GDM1 (cell line): ENCODE data around the gene COQ2.
A peak's percentile ranks its signal among the peaks of the same experiment; 100 is the strongest.
"Not testable (repeated sequence)": the region's sequence is repeated elsewhere in the genome, so short reads cannot be mapped to it uniquely, and the experiment has no call there.

Experiments used
- DNase-seq: peaks from one replicate; lab custom pipeline; 2025; lab: John Stamatoyannopoulos, UW

Gene COQ2, protein sequence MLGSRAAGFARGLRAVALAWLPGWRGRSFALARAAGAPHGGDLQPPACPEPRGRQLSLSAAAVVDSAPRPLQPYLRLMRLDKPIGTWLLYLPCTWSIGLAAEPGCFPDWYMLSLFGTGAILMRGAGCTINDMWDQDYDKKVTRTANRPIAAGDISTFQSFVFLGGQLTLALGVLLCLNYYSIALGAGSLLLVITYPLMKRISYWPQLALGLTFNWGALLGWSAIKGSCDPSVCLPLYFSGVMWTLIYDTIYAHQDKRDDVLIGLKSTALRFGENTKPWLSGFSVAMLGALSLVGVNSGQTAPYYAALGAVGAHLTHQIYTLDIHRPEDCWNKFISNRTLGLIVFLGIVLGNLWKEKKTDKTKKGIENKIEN

DNA sequence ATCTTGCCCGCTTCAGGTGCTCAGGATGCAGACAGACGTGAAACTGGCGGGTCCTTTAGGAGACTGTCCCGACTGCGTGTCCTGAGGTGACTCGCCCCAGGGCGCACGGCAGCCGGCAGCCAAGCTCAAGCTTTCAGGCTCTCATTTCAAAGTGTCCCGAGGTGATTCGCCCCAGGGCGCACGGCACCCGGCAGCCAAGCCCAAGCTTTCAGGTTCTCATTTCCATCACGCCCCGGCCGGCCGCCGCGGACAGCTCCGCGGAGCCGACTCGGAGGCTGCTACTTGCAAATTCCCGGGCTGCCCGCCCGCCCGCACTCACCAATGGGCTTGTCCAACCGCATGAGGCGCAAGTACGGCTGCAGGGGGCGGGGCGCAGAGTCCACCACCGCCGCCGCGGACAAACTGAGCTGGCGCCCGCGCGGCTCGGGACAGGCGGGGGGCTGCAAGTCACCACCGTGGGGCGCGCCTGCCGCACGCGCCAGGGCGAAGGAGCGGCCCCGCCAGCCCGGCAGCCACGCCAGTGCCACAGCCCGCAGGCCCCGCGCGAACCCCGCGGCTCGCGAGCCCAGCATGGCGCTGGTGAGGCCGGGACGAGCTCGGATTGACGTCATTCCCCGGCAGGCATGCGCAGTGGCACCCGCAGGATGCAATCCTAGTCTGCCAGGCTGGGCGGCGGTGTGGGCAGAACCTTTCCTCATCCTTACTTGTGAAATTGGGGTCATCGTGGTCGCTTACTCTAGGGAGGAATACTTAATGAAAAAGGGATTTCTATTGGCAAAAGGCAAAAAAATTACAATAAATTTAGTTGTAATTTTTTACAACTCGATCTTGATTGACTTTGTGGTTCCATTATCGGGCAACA is at the start of gene COQ2:
COQ2 (minus strand) TSS at position 606 of the 862 bp plus-strand sequence; CDS start at position 572, 34 bp downstream.
- DNase-seq = peak; percentile 93

DNA sequence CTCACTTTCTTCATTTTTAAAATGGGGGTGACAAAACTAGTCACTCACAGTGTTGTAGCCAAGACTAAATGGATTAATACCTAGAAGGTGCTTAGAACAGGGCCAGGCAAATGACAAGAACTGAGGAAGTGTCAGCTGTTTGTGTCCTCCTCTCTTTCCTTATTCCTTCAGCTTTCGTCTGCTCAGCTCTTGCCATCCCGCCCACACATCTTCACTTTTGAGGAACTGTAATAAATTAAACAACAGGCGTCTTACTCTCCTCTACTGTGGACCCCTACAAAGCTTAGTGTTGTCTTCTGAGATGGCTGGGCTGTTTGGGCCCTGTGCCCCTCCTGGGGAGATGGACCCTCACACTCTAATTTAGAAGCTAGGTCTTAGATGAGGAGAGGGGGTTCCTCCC is 47.4 kb upstream of the COQ2 start:
- peak; percentile 4 for DNase-seq

DNA sequence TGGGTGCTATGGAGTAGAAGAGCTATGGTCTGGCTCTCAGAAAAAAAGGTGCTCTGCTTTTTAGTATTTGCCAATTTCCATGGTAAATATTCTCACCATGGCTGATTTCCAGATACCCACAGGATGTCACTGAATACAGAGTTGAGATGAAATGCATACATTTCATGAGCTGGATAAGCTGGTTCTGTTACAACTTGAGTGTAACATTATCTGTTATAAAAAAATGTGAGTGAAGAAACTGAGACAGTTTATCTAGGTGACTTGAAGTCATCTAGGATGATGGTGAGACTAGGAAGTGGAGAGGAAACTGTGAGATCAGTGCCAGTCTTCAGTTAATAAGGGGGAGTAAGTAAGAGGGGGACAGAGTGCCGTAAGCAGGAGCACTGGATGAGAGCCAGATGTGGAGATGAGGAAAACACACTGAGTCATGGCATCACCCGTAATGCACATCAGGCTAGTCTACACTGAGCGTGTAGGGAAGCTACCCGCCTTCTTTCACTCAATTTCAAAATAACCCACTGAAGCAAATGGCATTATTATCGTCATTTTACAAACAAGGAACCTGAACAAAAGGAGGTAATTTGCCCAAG is 45.0 kb upstream of the COQ2 start:
- DNase-seq = no peak

DNA sequence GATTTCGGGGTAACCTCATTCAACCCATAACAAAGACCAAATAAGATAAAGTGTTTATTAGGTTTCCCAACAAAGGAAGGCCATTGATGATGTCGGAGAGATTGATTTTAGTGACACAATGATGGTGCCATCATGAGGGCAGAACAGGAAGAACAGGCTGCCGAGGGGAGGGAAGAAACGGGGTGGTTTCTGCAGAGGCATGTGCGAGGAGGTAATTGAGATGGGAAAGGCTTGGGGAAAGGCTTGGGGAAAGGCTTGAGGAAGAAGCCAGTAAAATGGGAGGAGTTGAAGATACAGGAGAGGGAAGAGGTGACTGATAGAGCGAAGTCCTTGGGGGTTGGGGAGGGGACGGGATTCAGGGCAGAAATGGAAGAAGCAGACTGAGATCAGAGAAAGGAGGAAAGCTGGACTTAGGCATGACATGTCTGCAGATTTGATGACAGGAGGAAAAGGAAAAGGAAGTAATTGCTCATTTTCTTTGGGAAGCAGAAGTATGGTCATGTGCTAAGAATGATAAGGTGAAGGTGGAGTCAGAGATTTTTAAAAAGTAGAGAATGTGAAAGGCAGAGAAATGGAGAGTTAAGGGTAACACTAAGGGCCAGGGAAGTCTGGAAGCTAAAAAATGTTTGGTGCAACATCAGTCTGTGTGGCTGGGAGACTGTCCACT is 44.1 kb upstream of the COQ2 start:
- no peak for DNase-seq

DNA sequence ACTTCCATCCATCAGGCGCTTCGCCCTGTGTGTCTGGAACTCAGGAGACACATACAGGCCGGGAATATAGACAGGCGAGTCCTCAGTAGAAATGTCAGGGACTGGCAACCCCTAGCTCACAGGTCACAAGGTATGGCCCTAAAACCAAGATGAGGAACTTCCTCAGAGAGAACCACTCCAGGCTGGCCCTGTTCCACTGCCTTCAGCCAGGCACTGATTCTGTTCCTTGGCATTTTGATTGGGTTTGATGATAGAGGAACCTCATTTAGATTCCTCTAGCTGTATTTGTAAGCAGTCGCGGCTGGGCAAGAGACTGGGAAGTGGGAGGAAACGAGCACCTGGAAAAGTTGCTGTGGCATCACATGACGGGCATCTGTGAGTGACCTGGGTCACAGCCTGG is 41.9 kb upstream of the COQ2 start:
- DNase-seq = no peak

DNA sequence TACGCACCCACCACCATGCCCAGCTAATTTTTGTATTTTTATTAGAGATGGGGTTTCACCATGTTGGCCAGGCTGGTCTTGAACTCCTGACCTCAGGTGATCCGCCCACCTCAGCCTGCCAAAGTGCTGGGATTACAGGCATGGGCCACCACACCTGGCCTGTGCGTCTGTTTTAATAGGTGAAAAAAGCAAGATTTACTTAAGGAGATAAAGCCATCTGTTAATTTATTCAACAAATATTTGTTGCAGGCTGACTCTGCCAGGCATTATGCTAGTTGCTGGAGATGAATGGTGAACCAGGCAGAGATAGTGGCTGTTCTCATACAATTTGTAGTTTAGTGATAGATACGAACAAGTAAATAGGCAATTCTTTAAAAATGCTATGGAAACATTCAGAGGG is 40.7 kb upstream of the COQ2 start:
- DNase-seq = not testable (repeated sequence)

DNA sequence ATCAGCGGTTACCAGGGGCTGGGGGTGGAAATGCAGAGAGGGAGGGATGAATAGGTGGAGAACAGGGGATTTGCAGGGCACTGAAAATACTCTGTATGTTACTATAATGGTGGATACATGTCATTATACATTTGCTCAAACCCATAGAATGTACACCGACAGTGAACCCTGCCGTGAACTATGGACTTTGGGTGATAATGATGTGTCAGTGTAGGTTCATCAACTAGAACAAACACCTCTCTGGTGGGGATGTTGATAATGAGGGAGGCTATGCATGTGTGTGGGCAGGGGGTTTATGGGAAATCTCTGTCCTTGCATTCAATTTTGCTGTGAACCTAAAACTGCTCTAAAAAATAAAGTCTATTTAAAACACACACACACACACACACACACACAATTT is 38.5 kb upstream of the COQ2 start:
- no peak for DNase-seq

DNA sequence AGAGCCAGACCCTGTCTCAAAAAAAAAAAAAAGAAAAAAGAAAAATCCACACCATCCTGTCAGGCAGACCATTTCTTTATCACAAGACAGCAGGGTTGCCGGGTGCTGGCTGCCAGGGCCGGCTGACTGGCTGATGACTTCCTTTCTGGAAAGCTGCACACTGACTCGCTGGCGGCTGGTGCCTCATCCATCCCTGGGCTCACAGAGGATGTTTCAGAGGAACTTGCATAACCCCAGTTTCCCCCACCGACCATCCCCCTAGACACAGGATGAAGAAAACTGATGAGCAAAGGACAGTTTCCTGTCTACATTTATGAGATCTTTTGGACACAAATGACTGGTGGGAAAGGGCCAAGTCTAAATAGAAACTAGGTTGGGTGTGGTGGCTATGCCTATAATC is 36.0 kb upstream of the COQ2 start:
- DNase-seq = peak; percentile 91

DNA sequence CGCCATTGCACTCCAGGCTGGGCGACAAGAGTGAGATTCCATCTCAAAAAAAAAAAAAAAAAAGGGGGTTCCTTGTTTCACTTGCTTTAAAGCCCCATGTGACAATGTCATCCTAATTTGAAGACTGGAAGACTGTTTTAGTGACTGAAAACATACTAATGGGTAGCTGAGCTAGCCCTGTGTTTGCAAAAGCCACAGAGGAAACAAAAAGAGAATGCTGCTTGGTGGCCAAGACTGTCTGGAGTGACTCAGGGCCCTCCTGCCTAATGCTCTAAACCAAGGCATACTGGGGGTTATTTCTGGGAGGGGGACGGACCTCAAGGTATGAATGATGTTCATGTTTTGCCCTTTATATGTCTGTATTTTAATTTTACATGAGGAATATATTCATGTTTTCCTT is 34.1 kb upstream of the COQ2 start:
- peak; percentile 23 for DNase-seq

DNA sequence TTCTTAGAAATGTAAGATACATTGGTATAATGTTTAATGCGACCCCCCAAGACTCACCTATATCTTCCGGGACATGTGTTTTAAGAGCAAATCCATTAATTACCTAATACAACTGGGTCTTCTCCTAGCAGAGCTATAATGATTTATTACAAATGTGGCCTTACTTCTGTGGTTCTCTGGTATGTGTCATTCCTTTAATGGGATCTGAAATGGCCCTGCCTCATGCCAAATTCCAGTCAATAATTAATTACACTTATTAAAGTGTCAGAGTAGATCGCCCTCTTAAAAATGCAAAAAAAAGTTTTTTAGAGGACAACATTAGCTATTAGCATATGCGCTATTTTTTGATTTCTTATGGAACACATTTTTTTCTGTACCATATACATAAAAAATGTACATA is 33.1 kb upstream of the COQ2 start:
- no peak for DNase-seq

DNA sequence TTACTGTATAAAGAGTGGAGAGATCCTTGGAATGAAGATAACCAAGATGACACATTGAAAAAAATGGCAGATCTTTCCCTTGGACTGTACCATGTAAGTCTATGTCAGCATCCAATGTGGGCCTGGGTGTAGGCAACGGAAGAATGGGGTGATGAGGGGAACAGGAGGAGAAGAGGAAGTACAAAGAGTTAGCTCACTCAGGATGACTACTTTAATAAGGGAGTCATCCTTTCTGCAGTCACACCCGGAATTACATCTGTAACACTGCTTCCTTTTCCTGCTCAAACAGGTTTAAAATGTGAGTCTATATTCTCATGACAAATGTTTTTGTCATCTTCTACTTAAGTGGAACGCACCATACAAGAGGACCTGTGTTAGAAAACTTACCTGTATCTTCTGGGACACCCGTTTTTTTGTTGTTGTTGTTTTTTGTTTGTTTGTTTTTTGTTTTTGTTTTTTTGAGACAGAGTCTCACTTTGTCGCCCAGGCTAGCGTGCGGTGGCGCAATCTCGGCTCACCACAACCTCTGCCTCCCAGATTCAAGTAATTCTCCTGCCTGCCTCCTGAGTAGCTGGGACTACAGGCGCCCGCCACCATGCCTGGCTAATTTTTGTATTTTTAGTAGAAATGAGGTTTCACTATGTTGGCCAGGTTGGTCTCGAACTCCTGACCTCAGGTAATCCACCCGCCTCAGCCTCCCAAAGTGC is 32.0 kb upstream of the COQ2 start:
- DNase-seq = no peak

DNA sequence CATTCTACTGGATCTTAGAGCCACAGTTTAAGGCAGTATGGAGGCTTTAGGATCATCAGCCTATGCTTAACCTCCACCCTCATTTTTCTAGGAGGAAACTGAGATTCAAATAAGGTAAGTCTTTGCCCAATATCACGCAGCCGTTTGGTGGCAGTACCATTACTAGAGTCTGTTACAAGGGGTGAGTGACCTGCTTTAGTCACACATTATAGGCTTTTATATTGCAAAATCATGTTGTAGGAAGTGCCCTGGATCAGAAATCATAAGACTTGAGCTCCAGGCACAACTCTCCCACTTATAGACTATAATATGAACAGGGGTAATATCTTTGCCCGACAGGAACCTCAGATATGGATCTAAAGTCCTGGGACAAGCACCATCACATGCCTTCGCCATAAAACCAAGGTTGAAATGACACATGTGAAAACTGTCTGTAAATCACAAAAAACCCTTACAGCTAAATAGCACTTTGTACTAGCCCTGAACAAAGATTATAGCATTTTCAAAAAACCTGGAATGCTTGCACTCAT is 30.8 kb upstream of the COQ2 start:
- DNase-seq = no peak

DNA sequence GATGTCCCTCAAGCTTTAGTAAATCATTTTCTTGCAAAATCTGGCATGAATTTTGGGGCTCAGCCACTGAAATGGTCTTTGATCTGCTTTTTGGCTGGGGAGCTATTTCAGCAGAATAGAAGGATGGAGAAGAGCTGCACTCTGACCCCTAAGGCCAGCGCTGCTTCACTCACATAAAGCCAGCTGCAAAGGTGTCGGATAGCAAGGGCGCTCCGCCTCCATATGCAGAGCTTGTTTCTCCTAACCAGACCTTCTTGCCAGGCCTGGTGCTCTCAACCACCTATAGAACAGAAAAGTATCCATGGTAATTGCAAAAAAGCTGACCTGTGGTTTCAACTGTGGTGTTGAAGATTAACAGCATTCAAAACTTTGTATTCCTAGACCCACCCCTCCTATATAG is 24.1 kb upstream of the COQ2 start:
- no peak for DNase-seq

DNA sequence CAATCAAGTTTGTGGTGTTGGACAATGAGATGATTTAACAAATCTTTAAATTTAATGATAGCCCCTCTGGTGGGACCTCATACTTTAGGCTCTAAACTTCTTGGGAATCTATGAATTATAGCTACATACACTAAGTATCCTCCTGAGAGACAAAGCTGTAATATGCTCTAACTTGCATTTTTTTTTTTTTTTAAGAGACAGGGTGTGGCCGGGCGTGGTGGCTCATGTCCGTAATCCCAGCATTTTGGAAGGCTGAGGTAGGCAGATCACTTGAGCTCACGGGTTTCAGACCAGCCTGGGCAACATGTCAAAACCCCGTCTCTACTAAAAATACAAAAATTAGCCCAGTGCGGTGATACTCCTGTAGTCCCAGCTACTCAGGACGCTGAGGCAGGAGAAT is 23.3 kb upstream of the COQ2 start:
- no peak for DNase-seq

DNA sequence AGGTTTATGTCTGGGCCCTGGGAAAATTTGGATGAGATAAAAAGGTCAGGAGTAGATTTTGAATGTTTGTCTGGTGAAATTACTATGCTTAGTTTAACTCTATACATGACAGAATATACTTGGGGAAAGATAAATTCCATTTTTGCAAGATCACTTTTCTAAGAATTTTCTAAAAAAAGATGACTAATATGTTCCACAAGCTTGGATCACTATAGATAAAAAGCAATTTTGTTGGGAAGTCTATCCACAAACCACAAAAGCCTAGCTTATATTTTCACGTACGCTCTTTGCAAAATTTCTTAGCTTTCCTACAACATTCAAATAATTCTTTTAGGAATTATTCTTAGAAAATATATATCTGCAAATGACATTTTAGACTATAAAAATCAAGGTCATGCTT is 20.6 kb upstream of the COQ2 start:
- no peak for DNase-seq

DNA sequence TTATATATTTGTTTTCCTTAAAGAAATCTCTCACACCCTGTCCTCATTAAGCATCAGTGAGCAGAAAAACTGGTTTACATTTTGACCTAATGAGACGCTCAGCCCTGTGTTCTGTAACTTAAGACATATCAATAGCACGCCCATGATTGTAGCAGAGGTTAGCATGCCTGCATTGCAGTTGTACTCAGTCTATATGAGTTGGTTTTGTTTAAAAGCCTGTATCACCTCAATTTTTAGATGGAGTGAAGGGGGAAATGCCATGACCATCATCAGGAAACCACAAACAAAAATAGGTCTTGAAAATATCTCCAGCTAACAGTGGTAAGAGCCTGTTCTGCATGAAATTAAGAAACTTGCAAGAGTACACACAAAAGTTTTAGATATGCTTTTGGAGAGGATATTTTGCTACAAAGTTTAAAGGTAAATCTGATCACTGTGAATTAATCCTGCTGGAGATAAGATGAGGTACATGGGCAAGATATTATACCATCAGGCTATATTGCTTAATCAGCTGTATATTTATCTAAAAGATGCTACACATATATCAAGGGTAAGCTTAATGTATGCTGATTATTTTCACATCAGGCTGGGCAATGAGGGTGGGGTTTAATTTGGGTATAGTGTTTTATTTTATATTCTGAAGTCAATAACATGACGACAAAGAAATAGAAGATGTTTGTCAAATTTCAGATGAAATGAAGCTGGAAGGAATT is 13.1 kb upstream of the COQ2 start:
- DNase-seq = peak; percentile 39

DNA sequence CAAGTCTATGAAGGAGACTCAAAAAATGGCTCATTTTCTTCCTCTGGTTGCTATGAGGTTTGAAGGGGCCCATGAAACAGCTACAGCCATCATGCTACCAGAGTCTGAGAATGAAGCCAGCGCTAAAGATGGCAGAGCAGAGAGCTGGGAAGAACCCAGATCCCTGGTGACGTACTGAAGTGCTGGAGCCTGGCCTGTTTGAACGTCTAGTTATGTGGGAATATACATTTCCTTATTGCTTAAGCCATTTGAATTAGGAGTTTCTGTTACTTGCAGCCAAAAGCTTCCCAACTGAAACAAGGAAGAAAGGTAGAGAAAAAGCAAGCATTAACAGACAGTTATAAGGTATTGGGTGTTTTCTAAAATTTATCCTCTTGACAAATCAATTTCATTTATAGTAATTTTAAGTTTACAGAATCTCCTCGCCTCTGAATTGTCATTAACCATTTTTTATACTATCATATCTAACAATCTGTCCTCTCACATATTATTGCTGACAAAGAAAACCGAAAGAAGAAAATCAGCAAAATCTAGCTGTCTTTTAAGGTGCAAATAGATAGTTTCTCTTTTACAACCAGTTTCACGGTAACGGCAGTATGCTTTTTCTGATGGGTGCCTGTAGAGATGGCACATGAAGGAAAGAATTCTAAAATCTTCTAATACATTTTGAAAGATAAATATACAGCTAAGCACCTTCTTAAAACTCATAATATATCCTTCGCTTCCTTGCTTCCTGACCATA is 8.9 kb upstream of the COQ2 start:
- no peak for DNase-seq

DNA sequence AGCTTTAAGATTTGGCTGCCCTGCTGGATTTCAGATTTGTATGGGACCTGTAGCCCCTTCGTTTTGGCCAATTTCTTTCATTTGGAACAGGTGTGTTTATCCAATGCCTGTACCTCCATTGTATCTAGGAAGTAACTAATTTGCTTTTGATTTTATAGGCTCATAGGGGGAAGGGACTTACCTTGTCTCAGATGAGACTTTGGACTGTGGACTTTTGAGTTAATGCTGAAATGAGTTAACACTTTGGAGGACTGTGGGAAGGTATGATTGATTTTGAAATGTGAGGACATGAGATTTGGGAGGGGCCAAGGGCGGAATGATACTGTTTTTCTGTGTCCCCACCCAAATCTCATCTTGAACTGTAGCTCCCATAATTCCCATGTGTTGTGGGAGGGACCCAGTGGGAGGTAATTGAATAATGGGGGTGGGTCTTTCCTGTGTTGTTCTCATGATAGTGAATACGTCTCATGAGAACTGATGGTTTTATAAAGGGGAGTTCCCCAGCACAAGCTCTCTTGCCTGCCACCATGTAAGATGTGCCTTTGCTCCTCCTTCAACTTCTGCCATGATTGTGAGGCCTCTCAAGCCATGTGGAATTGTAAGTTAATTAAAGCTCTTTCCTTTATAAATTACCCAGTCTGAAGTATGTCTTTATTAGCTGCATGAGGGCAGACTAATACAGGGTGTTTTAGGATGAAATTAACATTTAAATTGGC is 5.6 kb upstream of the COQ2 start:
- not testable (repeated sequence) for DNase-seq

DNA sequence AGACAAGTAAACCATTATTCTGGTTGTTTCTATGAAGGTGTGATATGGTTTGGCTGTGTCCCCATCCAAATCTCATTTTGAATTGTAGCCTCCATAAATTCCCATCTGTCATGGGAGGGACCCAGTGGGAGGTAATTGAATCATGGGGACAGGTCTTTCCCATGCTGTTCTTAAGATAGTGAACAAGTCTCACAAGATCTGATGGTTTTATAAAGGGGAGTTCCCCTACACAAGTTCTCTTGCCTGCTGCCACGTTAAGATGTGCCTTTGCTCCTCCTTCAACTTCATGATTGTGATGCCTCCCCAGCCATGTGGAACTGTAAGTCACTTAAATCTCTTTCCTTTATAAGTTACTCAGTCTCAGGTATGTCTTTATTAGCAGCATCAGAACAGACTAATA is 3.8 kb upstream of the COQ2 start:
- DNase-seq = not testable (repeated sequence)

DNA sequence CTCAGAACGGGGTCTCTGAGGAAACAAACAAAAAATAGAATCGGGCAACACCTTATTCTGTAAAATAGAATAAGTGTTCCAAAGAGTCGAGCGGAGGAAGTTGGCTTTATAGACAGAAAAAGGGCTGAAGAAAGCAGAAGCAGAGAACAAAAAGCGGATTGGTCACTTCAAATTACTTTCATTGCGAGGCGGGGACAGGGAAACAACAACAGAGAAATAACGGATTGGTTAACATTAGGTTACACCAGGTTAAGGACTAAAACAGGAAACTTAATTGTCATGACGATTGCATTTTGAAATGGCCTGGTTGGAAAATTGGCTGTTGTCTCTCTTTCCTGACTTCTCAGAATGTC is 433 bp upstream of the COQ2 start:
- peak; percentile 64 for DNase-seq
